ENCODE results near the gene DLG1. TPM values are rescaled to one million over a fixed set of nuclear protein-coding genes. Genes with fewer than 3 reads are reported as not detected.

The DLG1 gene
- total RNA-seq, 2 donors from 2014 or later = 64.5 to 64.7 TPM

GRCh38 chr3:197014024-197014423, 284.4 kb downstream of the DLG1 start:
- ATAC-seq (replicated peaks) = no peak
- Mint-ChIP-seq H3K27me3 (no peaks in the 10 kb centered on the region), H3K36me3 (ENCODE audit: low read depth) (no peaks in the 10 kb centered on the region), H3K4me3 (no peak overlapping the region), H3K27ac (no peak overlapping the region), H3K4me1 (no peaks in the 10 kb centered on the region), H3K9me3 (no peaks in the 10 kb centered on the region)

DNA sequence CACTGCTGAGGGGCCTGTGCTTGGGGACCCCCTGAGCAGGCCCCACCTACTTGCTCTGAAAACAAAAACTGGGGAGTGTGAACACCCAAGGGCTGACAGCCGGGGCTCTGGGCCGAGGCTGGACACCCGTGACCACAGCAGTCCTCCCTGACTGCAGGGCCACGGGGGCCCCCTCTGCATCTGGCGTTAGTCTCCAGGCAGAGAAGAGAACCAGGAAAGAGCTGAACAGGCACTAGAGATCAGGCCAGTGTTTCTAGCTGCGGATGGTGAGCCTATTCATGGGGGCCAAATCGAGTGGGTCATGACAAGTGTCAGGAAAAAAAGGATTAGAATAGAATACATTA, 285.9 kb downstream of the DLG1 start:
- Mint-ChIP-seq H3K4me1 (no peaks in the 10 kb centered on the region), H3K9me3 (no peaks in the 10 kb centered on the region), H3K36me3 (ENCODE audit: low read depth) (no peaks in the 10 kb centered on the region), H3K27me3 (no peaks in the 10 kb centered on the region), H3K27ac (no peak overlapping the region), H3K4me3 (no peak overlapping the region)
- ATAC-seq (replicated peaks) = no peak

GRCh38 chr3:197011780-197012539, 286.5 kb downstream of the DLG1 start:
- Mint-ChIP-seq H3K27ac (no peak overlapping the region), H3K36me3 (ENCODE audit: low read depth) (no peaks in the 10 kb centered on the region), H3K4me3 (no peak overlapping the region), H3K4me1 (no peaks in the 10 kb centered on the region), H3K27me3 (no peaks in the 10 kb centered on the region), H3K9me3 (no peaks in the 10 kb centered on the region)
- no peak for ATAC-seq (replicated peaks)

DNA sequence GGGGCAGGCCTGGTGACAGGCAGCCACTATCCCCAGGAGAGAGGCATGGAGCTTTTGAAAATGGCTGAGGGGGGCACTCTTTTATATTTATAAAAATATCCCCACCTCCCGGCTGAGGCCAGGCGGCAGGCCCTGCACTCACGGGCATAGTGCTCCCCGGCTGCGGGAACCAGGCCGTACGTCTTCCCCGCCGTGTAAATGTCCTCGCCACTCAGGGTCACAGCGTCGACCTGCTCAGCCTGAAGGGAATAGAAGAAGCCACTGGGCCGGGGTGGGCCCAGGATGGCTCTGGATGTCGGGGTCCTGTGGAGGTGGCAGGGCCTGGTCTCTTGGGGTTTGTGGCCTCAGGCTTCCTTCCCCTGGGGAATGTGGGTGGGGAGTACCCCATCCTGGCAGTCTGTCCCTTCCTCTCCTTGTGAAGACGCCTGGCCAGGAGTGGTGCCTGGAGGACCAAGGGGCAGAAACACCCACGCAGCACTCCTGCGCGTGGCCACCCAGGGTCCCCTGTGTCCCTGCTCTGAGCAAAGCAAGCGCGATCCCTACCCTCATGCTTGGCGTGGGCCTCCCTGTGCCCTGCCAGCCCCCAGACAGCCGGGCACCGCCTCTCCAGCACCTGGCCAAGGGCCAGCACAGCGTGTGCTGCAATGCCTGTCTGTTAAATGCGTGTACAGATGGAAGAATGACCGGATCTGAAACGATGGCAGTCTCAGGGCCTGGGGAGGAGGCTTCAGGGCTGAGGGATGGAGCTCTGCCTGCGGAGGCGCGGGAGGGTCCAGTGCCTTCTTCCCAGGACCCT, 287.7 kb downstream of the DLG1 start:
- Mint-ChIP-seq H3K27me3 (no peaks in the 10 kb centered on the region), H3K4me1 (no peaks in the 10 kb centered on the region)

GRCh38 chr3:197009532-197010019, 288.8 kb downstream of the DLG1 start:
- H3K4me1 Mint-ChIP-seq = peaks cover 1% of the 10 kb centered on the region
- H3K27me3 Mint-ChIP-seq = no peaks in the 10 kb centered on the region
- no peaks in the 10 kb centered on the region for H3K36me3 Mint-ChIP-seq (ENCODE audit: low read depth)
- no peak overlapping the region for H3K4me3 Mint-ChIP-seq
- no peak overlapping the region for H3K27ac Mint-ChIP-seq
- no peak for ATAC-seq (replicated peaks)
- H3K9me3 Mint-ChIP-seq = no peaks in the 10 kb centered on the region

More for the DNA sequence above, 287.7 kb downstream of the DLG1 start:
- Mint-ChIP-seq H3K4me3 (no peak overlapping the region), H3K9me3 (no peaks in the 10 kb centered on the region), H3K36me3 (ENCODE audit: low read depth) (no peaks in the 10 kb centered on the region), H3K27ac (no peak overlapping the region)
- no peak for ATAC-seq (replicated peaks)

DNA sequence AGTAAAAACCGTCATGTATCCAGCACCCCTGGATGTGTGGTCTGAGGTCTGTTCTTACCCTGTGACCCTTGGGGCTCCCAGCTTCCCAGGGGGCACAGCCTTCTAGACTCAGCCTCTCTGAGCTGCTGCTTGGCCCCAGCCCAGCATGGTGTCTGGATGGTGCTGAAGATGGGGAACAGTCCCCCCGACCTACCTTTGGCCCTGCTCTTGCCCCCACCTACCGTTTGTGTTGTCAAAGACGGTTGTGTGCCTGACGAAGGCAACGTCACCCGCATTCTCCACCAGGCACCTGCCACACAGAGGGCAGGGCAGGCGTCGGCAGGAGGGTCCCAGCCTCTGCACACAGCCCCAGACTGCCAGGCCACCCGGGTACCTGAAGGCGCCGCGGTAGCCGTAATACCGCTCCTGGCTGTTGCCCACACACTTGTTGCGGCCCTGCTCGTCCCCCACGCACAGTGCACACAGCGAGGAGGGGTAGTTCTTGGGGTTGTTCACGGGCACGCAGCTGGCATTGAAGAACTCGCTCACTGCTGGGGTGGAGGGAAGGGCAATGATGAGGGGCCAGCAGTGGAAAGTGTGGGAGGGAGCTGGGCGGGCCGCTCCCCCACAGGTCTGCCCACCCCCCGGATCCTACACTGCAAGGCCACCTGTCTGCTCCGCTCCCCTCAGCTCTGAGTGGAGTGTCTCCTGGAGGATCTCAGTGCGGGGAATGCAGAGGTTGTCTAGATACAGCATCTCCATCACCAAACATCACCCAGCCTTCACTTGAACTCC, 289.8 kb downstream of the DLG1 start:
- Mint-ChIP-seq H3K9me3 (no peaks in the 10 kb centered on the region), H3K27ac (no peak overlapping the region), H3K36me3 (ENCODE audit: low read depth) (no peaks in the 10 kb centered on the region), H3K4me1 (peaks cover 4% of the 10 kb centered on the region), H3K27me3 (no peaks in the 10 kb centered on the region), H3K4me3 (no peak overlapping the region)
- no peak for ATAC-seq (replicated peaks)

GRCh38 chr3:197007953-197008352, 290.5 kb downstream of the DLG1 start:
- no peaks in the 10 kb centered on the region for H3K27me3 Mint-ChIP-seq
- ATAC-seq (replicated peaks) = no peak
- no peaks in the 10 kb centered on the region for H3K9me3 Mint-ChIP-seq
- H3K4me1 Mint-ChIP-seq = peaks cover 4% of the 10 kb centered on the region
- no peak overlapping the region for H3K27ac Mint-ChIP-seq
- H3K4me3 Mint-ChIP-seq = no peak overlapping the region
- H3K36me3 Mint-ChIP-seq (ENCODE audit: low read depth) = no peaks in the 10 kb centered on the region

DNA sequence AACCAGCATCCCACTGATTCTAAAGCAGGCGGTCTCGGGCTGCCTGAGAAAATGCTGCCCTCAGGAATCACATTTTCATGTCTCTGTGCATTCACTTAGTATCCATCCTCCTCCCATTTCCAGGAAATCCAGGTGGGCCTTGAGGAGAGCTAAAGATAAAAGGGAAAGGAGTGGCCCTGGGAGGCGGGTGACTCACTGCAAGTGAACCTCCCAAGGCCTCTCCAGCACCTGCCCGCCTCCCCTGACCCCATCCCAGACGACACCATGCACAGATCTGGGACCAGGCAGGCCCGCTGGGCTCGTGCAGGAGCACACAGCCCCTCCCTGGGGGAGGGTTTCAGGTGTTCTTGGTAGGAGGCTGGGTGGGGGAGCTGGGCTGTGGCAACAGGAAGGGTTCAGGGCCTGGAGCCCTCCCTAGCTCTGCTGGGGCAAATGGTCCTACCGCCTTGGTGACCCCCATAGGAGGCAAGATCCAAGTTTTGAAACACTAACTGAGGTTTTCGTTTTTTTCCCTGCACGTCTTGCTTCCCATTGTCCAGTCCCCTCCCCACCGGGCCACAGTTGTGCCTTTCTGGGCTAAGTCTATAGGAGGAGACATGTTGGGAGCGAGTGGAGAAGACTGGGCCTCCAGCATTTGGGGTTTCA, 291.0 kb downstream of the DLG1 start:
- H3K27ac Mint-ChIP-seq = no peak overlapping the region
- H3K4me1 Mint-ChIP-seq = peaks cover 4% of the 10 kb centered on the region
- no peaks in the 10 kb centered on the region for H3K9me3 Mint-ChIP-seq
- no peak overlapping the region for H3K4me3 Mint-ChIP-seq
- no peak for ATAC-seq (replicated peaks)
- no peaks in the 10 kb centered on the region for H3K36me3 Mint-ChIP-seq (ENCODE audit: low read depth)
- H3K27me3 Mint-ChIP-seq = no peaks in the 10 kb centered on the region

DNA sequence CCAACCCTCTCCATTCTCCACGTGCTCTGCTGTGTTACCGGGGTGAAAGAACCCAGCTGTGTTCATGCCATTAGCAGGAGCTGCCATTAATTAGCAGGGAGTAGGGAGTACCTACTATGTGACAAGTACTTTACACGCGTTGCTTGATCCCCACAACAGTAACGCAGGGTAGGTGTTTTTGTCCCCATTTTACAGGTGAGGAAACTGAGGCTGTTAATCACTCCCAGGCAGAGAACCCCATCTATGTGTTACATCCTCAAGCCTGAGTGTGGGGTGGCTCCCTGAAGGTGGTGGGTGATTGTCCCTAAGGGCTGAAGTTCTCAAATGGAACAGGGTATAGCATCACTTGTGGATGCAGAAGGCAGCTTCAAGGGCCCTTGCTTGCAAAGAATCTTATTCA, 291.6 kb downstream of the DLG1 start:
- H3K9me3 Mint-ChIP-seq = no peaks in the 10 kb centered on the region

GRCh38 chr3:197006446-197006845, 292.0 kb downstream of the DLG1 start:
- H3K27ac Mint-ChIP-seq = no peak overlapping the region

More for the DNA sequence above, 291.6 kb downstream of the DLG1 start:
- H3K27ac Mint-ChIP-seq = no peak overlapping the region
- H3K4me3 Mint-ChIP-seq = no peak overlapping the region
- H3K36me3 Mint-ChIP-seq (ENCODE audit: low read depth) = no peaks in the 10 kb centered on the region
- H3K4me1 Mint-ChIP-seq = peaks cover 4% of the 10 kb centered on the region
- H3K27me3 Mint-ChIP-seq = no peaks in the 10 kb centered on the region
- ATAC-seq (replicated peaks) = no peak

DNA sequence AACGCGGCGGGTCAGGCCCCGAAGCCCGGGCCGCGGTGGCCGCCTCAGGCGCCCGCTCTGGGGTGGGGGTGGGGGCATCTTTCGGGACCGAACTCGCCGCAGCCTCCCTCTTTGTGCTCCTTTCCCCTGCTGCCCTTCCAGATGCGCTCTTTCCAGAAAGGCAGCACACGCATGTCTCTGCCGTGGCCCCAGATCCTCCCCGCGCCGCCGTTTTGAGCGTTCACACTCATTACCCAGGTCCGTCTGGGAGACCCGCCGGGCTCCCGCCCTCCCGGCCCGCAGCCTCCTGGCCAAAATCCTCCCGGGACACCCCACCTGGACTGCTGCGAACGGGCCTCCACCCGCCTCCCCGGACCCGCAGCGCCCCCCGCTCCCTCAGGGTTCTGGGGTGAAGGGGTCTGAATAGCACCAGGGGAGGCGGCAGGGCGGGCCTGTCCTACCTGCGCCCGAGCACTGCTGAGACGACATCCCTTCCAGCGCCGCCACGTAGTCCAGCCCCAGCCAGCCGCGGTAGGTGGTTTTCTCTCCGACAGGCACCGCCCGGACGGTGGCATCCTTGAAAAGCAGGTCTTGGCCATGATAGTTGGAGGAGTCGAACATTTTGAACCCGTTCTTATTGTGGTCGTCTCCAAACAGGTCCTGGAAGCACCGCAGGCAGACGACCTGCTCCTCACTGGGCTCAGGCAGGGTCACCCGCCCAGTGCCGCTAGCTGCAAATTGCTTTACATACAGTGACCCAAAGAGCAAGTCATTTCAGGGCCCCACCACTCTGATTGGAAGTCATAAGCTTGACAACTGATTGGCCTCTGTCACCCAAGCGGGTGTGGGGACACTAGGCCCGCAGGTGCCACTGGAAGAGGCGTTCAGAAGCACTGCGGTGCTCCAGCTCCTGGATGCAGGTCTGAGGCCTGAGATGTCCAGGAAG, 294.7 kb downstream of the DLG1 start:
- Mint-ChIP-seq H3K4me1 (peaks cover 4% of the 10 kb centered on the region), H3K9me3 (no peaks in the 10 kb centered on the region), H3K4me3 (peak overlapping the region; percentile 84), H3K27me3 (no peaks in the 10 kb centered on the region), H3K36me3 (ENCODE audit: low read depth) (no peaks in the 10 kb centered on the region), H3K27ac (peak overlapping the region; percentile 73)
- ATAC-seq (replicated peaks) = peak; percentile 35

More at GRCh38 chr3:197006446-197006845, 292.0 kb downstream of the DLG1 start:
- Mint-ChIP-seq H3K9me3 (no peaks in the 10 kb centered on the region), H3K4me3 (no peak overlapping the region), H3K27me3 (no peaks in the 10 kb centered on the region), H3K4me1 (peaks cover 4% of the 10 kb centered on the region), H3K36me3 (ENCODE audit: low read depth) (no peaks in the 10 kb centered on the region)
- ATAC-seq (replicated peaks) = no peak

- Mint-ChIP-seq H3K9me3 (no peaks in the 10 kb centered on the region), H3K27me3 (no peaks in the 10 kb centered on the region), H3K36me3 (ENCODE audit: low read depth) (no peaks in the 10 kb centered on the region), H3K4me3 (peak overlapping the region; percentile 84), H3K4me1 (peaks cover 4% of the 10 kb centered on the region), H3K27ac (no peak overlapping the region)
- peak; percentile 87 for ATAC-seq (replicated peaks)
These were observed 295.5 kb downstream of the DLG1 start for GRCh38 chr3:197002701-197003454.
